HG02970 (cell line): ENCODE data around the gene CHADL.

ENCODE experiments used
- ATAC-seq: cut with Tn5 transposase; IDR thresholded peaks from one replicate; pipeline ENCODE4 v1.9.1; 2021; ENCODE audit warnings: mild to moderate bottlenecking, moderate library complexity, moderate number of reproducible peaks; ENCODE audit not compliant: unreplicated experiment, low FRiP score

CHADL gene

DNA sequence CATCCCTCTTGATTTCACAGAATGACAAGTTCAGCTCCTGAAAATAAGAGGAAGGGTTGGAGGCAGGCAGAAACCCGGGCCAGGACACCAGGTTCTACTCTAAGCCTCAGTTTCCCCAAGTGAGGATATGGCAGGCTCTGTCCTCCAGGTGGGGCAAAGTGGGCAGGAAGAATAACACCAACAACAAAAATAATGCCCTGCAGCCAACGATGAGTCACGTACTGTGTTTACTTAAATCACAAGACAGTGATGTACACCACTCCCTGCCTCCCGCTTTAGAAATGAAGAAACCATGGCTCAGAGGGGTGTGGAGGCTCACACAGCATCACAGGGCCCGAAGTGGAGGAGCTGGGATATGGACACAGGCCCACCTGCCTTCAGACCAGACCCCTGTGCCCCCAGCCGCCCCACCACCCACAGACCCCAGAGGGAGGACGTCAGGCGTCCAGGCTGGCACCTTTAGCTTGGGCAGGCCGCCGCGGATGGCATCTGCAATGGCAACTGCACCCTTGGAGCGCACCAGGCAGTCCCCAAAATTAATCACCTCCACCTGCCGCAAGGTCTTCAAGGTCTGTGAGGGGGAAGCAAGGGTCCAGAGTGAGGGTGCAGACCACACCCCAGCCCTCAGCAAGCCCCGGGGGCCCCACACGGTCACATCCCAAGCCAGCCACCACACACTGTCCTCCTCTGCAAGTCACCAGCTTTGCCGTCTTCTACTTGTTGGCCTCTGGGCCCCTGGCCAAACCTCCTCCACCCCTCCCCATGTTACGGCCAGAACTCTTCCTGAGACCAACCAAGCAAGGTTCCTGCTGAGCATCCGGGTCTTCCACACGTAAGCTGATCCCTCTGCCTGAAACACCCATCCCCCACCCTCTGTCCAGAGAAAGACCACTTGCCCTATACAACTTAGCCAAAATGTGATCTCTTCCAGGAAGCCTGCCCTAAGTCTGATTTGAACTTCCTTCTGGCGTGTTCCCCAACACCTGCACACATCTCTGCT lies 15.8 kb upstream of the CHADL start:
- ATAC-seq, result no peak

- ATAC-seq, result no peak
Observed at GRCh38 chr22:41254230-41254629, 13.5 kb upstream of the CHADL start.

GRCh38 chr22:41252365-41252764 lies 11.6 kb upstream of the CHADL start:
- no peak for ATAC-seq

DNA sequence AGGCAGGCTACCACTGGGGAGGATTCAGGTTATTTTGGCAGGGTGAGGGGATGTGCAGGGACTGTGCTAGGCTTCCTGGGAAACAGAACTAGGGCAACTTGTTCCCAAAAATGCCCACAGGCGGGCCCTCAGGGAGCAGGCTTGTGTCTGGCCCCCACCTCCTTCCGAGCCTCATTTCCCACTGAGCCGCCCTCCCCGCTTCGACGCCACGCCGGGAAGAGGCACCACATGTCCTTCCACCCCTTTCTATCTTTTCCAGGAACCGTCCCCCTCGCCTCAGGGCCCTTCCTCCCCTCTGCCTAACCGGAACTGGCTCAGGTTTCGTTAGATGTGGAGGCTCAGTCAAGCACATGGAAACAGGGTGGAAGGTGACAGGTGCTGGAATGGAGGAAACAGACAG lies 9.4 kb upstream of the CHADL start:
- no peak for ATAC-seq

GRCh38 chr22:41249442-41249841 lies 8.7 kb upstream of the CHADL start:
- ATAC-seq, result no peak

GRCh38 chr22:41248758-41249157 lies 8.0 kb upstream of the CHADL start:
- no peak for ATAC-seq

GRCh38 chr22:41248314-41248713 lies 7.6 kb upstream of the CHADL start:
- no peak for ATAC-seq

- ATAC-seq, result no peak
Observed at GRCh38 chr22:41247703-41248102, 7.0 kb upstream of the CHADL start.

DNA sequence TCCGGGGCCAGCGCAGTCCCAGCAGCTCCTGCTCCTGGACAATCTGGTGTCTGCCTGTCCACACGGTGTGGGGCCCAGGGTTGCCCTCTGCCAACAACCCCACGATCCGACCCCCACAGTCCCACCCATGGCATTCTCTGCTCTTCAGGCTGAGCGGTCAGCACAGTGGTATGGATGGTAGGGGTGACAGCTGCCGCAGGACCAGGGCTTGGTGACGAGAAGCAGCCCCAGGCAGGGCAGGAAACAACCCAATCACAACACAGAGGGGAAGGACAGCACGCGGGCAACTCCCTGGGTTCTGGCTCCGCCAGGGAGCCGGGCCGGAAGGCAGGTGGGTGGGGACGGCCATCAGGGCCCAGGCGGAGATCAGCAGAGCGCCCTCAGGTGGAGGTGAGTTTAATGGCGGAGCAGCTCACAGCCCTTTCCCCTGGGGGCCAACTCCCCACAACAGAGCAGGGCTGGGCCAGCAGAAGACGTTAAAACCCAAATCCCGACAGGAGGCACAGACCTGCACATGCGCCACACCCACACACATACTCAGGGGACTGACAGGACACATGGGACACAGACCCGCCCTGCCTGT lies 5.3 kb upstream of the CHADL start:
- no peak for ATAC-seq

DNA sequence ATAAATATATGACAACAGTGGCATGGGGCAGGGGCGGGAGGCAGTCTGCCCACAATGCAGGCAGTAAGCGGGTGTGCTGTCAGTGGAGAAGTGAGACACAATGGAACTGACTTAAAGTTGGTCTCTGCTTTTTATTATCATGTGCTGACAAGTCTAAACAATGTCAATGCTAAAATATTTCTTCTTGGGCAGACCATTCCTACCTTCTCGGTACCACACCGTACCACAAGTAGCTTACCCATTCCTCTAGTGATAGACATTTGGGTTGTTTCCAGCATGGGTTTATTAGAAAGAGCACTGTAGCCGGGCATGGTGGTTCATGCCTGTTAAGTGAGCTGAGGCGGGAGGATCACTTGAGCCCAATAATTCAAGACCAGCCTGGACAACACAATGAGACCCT lies 2.6 kb upstream of the CHADL start:
- ATAC-seq, result no peak

DNA sequence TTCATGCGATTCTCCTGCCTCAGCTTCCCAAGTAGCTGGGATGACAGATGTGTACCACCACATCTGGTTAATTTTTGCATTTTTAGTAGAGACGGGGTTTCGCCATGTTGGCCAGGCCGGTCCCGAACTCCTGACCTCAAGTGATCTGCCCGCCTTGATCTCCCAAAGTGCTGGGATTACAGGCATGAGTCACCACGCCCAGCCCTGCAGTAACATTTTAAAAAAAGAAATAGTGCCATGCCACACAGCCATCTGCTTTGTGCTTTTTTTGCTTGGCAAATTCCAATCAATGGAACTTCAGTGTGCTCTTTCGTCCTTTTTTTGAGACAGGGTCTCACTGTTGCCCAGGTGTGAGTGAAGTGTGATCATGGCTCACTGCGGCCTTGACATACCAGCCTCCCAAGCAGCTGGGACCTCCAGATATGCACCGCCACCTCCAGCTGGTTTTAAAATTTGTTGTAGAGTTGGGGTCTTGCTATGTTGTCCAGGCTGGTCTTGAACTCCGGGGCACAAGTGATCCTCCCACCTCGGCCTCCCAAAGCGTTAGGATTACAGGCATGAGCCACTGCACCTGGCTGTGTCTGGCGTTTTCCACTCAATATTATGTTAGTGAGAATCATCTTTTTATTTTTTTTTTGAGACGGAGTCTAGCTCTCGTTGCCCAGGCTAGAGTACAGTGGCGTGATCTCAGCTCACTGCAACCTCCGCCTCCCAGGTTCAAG lies 1.8 kb upstream of the CHADL start:
- ATAC-seq, result no peak

DNA sequence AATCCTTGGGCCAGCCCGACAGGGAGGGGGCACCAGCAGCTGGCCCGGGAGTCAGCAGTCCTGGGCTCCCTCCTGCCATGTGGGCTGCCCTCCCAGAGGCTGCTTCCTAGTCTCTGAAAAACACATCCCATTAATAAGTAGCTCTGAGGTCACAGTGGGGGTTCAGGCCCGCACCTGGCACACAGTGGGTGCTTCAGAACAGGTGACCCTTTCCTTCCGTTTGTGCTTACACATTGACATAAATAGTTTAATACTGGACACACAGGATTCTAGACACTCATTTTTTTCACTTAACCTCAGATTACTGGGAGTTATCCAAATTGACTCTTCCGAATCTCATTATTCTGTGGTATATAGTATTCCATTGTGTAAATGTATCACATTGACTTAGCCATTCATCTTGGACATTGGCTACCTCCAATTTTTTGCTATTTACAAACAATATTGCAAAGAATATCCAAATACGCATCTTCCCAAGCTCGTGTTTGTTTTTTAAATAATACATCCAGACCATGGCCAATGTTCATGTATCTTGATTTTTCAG lies 474 bp upstream of the CHADL start:
- no peak for ATAC-seq

DNA sequence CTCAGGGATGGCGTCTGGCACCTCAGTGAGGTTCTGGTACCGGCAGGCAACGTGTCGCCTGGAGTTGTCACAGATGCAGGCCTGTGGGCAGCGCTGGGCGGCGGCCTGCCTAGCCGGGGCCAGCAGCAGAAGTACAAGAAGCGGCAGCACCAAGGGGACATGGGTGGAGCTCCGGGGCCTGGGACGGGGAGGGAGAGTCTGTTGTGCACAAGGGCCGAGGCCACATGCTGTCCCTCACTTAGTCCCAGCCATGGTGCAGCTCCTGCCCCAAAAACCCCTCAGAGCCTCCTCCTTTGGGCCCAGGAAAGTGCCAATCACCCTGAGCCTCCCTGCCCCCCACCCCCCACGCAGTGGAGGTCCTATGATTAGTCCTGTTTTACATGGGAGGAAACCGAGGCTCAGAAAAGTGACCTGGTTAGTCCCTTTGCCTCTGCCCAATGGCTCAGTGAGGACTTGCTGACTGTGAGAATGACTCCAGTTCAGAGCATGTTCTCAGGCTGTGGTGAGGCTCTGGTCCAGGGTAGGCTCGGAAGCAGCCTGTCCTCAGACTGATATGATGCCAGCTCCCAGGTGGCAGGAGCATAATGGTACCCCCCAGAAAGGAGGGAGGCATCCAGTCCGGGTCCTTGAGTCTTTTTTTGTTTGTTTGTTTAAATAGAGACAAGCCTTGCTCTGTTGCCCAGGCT lies 1.1 kb downstream of the CHADL start:
- ATAC-seq, result no peak

DNA sequence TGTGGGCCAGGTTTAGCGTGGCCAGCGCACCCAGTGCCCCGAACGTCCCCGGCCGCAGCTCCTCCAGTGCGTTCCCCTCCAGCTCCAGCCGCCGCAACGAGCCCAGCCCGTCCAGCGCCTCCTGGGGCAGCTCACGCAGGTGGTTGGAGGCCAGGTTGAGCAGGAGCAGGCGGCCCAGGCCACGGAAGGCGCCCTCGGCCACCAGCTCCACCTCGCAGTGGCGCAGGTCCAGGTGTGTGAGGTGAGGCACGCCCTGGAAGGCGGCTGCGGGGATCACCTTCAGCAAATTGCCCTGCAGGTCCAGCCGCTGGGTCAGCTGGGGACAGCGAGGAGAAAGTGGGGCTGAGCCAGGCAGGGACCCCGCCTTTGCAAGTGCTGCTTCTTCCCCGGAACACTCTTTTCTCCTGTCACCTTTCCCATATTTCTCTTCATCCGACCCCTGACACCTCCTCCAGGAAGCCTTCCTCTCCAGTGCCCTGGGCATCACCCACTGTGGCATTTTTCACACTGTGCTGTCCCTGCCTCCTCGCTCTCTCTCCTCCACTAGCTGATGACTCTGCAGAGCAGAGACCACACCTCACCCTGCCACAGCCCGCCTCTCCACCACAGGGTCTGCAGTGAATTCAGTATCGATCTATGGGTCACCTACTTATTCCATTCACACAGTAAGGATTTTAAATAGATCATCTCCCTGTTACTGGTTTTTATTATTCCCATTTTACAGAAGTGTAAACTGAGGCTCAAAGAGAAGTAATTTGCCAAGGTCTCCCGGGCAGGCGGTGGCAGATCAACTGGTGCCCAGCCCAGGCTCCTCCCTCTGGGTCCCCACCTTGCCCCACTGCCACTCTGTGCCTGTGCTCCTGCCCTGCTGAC lies 1.9 kb downstream of the CHADL start:
- no peak for ATAC-seq

- ATAC-seq, result no peak
Observed at GRCh38 chr22:41237707-41238569, 2.8 kb downstream of the CHADL start.

GRCh38 chr22:41237036-41237706 lies 3.6 kb downstream of the CHADL start:
- ATAC-seq, result no peak

DNA sequence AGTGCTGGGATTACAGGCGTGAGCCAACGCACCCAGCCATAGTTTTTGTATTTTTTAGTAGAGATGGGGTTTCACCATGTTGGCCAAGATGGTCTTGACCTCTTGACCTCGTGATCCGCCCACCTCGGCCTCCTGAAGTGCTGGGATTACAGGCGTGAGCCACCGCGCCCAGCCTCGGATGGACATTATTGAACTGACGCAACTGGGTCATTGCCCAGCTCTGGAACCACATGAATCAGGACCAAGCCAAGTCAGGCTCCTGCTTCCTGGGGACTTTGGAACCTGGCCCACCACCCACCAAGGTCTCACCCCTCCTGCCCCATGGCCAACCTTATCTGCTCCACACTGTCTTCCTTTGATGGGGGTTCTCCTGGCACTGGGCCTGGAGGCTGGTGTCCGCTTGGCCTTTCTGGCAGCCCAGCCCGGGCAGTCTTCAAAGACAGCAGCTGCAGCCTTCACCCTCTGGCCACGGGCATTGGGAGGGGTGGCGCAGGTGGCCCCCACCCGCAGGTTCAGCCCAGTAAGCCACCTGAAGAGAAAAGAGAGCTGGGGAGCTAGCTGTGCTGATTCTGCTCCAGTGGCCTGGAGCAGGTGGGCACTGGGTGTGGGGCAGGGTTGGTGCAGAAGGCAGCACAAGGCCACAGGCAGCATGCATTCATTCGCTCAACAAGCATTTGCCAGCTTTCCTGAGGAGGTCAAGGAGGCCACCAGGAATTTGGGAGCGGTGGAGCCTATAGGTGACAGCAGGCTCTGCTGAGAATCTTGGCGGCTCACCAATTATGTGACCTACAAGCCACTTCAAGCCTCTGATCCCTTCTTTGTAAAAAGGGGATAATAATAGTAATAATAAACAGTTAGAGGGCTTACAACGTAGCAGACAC lies 5.7 kb downstream of the CHADL start:
- no peak for ATAC-seq
